ENCODE measurements around the gene BPIFA2. TPM values are rescaled to one million over a fixed set of nuclear protein-coding genes. Genes with fewer than 3 reads are reported as not detected.

BPIFA2 gene
- total and polyA plus RNA-seq, 12 donors: not detected

GRCh38 chr20:33224399-33224798 is 56.4 kb downstream of the BPIFA2 start:
- no peak overlapping the region for H3K4me3 ChIP-seq
- H3K9me3 ChIP-seq: no peaks in the 10 kb centered on the region
- intact Hi-C loops (cut with DNase I): no loop called here
- 79 to 83% methylated on average over 4 of the region's 4 CpGs for WGBS, 2 donors
- no peaks in the 10 kb centered on the region for H3K4me1 ChIP-seq
- no peak overlapping the region for H3K27ac ChIP-seq
- no peaks in the 10 kb centered on the region for H3K36me3 ChIP-seq
- H3K27me3 ChIP-seq: peaks cover 0 to 46% (median 25%) of the 10 kb centered on the region in 7 donors
- no peak for TF ChIP-seq CTCF (IDR thresholded peaks at IDR 0.05)
- ATAC-seq (no peak), DNase-seq (no peak)

GRCh38 chr20:33229843-33230242 is 61.9 kb downstream of the BPIFA2 start:
- ATAC-seq (no peak), DNase-seq (no peak)
- no peak for TF ChIP-seq CTCF (IDR thresholded peaks at IDR 0.05)
- Histone ChIP-seq H3K9me3 (no peaks in the 10 kb centered on the region), H3K4me3 (no peak overlapping the region), H3K27me3 (peaks cover 0 to 84% (median 46%) of the 10 kb centered on the region in 7 donors), H3K4me1 (no peaks in the 10 kb centered on the region), H3K27ac (no peak overlapping the region), H3K36me3 (no peaks in the 10 kb centered on the region)
- intact Hi-C loops (cut with DNase I): no loop called here
- 55 to 63% methylated on average over 6 of the region's 6 CpGs for WGBS, 2 donors

Other genes starting within 250 kb of the BPIFA2 start
- gene SUN5, start 163.7 kb upstream of the BPIFA2 start, total RNA-seq: not detected
- not detected for gene SUN5, start 163.7 kb upstream of the BPIFA2 start, polyA plus RNA-seq
- gene BPIFB2, start 160.5 kb upstream of the BPIFA2 start, total RNA-seq: not detected
- gene BPIFB2, start 160.5 kb upstream of the BPIFA2 start, polyA plus RNA-seq: not detected
- not detected for gene BPIFB6, start 136.5 kb upstream of the BPIFA2 start, total RNA-seq
- not detected for gene BPIFB6, start 136.5 kb upstream of the BPIFA2 start, polyA plus RNA-seq
- gene BPIFB3, start 114.3 kb upstream of the BPIFA2 start, total RNA-seq: not detected
- gene BPIFB3, start 114.3 kb upstream of the BPIFA2 start, polyA plus RNA-seq: not detected
- not detected for gene BPIFB4, start 88.5 kb upstream of the BPIFA2 start, total RNA-seq
- gene BPIFB4, start 88.5 kb upstream of the BPIFA2 start, polyA plus RNA-seq: not detected
- not detected for gene BPIFA3, start 49.2 kb downstream of the BPIFA2 start, total RNA-seq
- not detected for gene BPIFA3, start 49.2 kb downstream of the BPIFA2 start, polyA plus RNA-seq
- gene BPIFA1, start 67.8 kb downstream of the BPIFA2 start, total RNA-seq: not detected
- gene BPIFA1, start 67.8 kb downstream of the BPIFA2 start, polyA plus RNA-seq: not detected
- not detected for gene BPIFB1, start 115.1 kb downstream of the BPIFA2 start, total RNA-seq
- gene BPIFB1, start 115.1 kb downstream of the BPIFA2 start, polyA plus RNA-seq: under 1 TPM in 1 of 2 donors, not detected in 1; 0.03 TPM
- 10 to 100 TPM; 16.9 to 27.4 (median 21.7) TPM for gene CDK5RAP1, start 233.4 kb downstream of the BPIFA2 start, total RNA-seq
- 10 to 100 TPM; 33.6 to 42.6 TPM for gene CDK5RAP1, start 233.4 kb downstream of the BPIFA2 start, polyA plus RNA-seq

Measured in heart right ventricle (tissue), 16 donors.